Uterus (tissue), 4 donors: Measurements from ENCODE around the gene C11orf24. TPM values are rescaled to one million over a fixed set of nuclear protein-coding genes. Genes with fewer than 3 reads are reported as not detected.

Source experiments
- DNase-seq, 2 donors: peaks; one replicate each; pipeline ENCODE4 v3.0.0-alpha.2; 2019 to 2020
- H3K27ac ChIP-seq, 2 donors: fragments of 200-600 bp; sonication (generic); 1 replicate in 1 of 2; 2 replicates in 1 of 2; pipeline ENCODE4 v1.5.1; 2016 to 2018
- H3K27me3 ChIP-seq, 2 donors: fragments of 200-600 bp; sonication (generic); one replicate each; pipeline ENCODE4 v1.5.1; 2018 to 2019; ENCODE audit warnings: control low read depth in 1 of 2
- H3K36me3 ChIP-seq, 2 donors: fragments of 200-600 bp; sonication (generic); one replicate each; pipeline ENCODE4 v1.5.1; 2019; ENCODE audit warnings: control low read depth in 1 of 2
- H3K4me1 ChIP-seq, 2 donors: fragments of 200-600 bp; sonication (generic); one replicate each; pipeline ENCODE4 v1.5.1; 2018 to 2019; ENCODE audit warnings: control low read depth in 1 of 2
- H3K4me3 ChIP-seq, 2 donors: fragments of 200-600 bp; sonication (generic); 1 replicate in 1 of 2; 2 replicates in 1 of 2; pipeline ENCODE4 v1.5.1; 2018 to 2019; ENCODE audit warnings: mild to moderate bottlenecking in 1 of 2
- H3K9me3 ChIP-seq, 2 donors: fragments of 200-600 bp; sonication (generic); one replicate each; pipeline ENCODE4 v1.5.1; 2019; ENCODE audit warnings: control low read depth in 1 of 2
- POLR2A ChIP-seq, 2 donors: fragments of 450-650 bp; IDR thresholded peaks; one replicate each; pipeline ENCODE4 v1.6.1; 2016; ENCODE audit warnings: antibody characterized with exemption in 2 of 2, mild to moderate bottlenecking in 1 of 2, moderate library complexity in 1 of 2
- intact Hi-C: fragments of 100-400 bp; cut with DNase I; formaldehyde crosslinking; loops from one replicate; pipeline ENCODE4 v1.15.1; 2023; ENCODE audit warnings: low total_unique reads
- total RNA-seq, 4 donors: library from RNA; depleted of rRNA in 3 of 4; stranded (reverse); fragments of >200 nt in 3 of 4; gene quantifications; one replicate each; pipeline versions ENCODE4 v1.1.0 to v1.2.4, GENCODE V29; 2014 to 2023
- TF ChIP-seq, protein P1 (sequence below), 4 experiments: fragments of 200-600 bp in 2 of 4; fragments of 450-650 bp in 2 of 4; sonication (generic) in 2 of 4; IDR thresholded peaks; one replicate each; pipeline ENCODE4 v1.5.1; 2016 to 2019; ENCODE audit warnings: antibody characterized with exemption in 4 of 4, mild to moderate bottlenecking in 2 of 4, moderate library complexity in 1 of 4
- donor health status: DM: yes; HTN: yes; CAD: no.

The C11orf24 gene
- total RNA-seq, 4 donors from 2014 or later: 23.2 to 136 (median 33.4) TPM

DNA sequence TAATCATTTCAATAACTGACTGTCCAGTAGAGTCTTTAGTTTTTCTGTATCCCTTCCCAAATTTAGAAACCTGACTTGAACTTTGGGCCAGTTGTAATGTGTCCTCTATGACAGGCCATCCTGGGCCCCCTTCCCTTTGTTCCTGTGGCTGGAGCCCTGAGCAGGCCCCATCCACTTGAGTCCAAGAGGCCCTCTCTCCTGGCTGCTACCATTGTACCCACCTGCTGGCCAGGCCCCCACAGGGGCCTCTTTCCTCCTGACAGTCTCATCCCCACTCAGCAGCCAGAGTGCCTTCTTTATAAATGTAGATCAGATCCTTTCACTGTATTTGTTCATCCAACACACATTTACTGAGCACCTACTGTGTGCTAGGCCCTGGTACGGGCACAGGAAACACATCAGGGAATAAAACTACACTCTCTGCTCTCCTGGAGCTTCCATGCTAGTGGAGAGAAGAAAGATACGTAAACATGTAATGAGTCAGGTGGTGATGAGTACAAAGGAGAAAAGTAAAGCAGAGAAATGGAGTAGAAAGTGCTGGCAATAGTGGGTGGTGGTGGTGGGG lies 37.9 kb upstream of the C11orf24 start:
- no peak for TF ChIP-seq POLR2A (IDR thresholded peaks at IDR 0.05)
- TF ChIP-seq, protein P1, sequence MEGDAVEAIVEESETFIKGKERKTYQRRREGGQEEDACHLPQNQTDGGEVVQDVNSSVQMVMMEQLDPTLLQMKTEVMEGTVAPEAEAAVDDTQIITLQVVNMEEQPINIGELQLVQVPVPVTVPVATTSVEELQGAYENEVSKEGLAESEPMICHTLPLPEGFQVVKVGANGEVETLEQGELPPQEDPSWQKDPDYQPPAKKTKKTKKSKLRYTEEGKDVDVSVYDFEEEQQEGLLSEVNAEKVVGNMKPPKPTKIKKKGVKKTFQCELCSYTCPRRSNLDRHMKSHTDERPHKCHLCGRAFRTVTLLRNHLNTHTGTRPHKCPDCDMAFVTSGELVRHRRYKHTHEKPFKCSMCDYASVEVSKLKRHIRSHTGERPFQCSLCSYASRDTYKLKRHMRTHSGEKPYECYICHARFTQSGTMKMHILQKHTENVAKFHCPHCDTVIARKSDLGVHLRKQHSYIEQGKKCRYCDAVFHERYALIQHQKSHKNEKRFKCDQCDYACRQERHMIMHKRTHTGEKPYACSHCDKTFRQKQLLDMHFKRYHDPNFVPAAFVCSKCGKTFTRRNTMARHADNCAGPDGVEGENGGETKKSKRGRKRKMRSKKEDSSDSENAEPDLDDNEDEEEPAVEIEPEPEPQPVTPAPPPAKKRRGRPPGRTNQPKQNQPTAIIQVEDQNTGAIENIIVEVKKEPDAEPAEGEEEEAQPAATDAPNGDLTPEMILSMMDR (IDR thresholded peaks at IDR 0.05): no peak
- no peak for DNase-seq
- Histone ChIP-seq H3K27me3 (no peaks in the 10 kb centered on the region), H3K4me1 (peaks cover 0 to 4% of the 10 kb centered on the region in 2 donors), H3K4me3 (no peak overlapping the region), H3K27ac (no peak overlapping the region), H3K36me3 (no peaks in the 10 kb centered on the region), H3K9me3 (no peaks in the 10 kb centered on the region)
- intact Hi-C loops: loop anchor here (10.0 kb wide), 1 partner anchor 75 kb away; no protein-coding TSS in a partner anchor

DNA sequence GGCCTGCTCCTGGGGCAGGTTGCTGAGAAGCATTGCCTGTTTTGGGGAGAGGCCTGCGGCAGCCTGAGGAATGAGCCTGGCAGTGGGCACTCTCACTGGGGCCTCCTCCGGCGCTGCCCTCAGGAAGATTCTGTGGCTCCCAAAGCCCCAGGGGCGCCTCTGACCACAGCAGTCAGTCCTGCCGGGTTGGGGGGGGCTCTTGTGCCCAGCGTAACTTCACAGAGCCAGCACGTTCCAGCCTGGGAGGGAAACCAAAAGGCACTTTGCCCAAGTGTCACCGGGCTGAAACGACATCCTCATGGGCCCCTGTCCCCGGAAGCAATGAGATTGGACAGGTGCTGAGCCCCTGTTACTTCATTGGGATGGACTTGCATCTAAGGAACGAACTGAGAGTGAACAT lies 36.3 kb upstream of the C11orf24 start:
- no peak overlapping the region for H3K27ac ChIP-seq
- intact Hi-C loops: no loop called here
- no peaks in the 10 kb centered on the region for H3K4me1 ChIP-seq
- no peak for TF ChIP-seq POLR2A (IDR thresholded peaks at IDR 0.05)
- TF ChIP-seq, protein P1 (IDR thresholded peaks at IDR 0.05): no peak
- no peaks in the 10 kb centered on the region for H3K9me3 ChIP-seq
- H3K36me3 ChIP-seq: no peaks in the 10 kb centered on the region
- H3K27me3 ChIP-seq: no peaks in the 10 kb centered on the region
- H3K4me3 ChIP-seq: no peak overlapping the region
- DNase-seq: no peak

DNA sequence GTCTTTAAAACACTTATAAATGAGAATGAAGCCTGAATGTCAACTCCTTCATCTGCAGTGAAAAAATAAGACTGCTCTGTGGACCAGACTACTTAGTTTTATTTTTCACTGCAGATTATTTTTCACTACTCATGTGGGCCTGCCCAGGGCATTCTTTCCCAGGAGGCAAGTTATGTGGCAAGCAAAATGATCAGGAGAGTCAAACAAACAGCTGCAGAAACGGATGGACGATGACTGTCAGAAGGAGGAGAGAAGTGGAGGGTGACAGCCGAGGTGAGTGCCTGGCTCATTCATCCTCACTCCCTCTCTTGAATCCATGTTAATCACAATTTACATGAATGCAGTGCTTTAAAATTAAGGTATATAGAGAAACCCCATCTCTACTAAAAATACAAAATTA lies 34.9 kb upstream of the C11orf24 start:
- Histone ChIP-seq H3K4me1 (no peaks in the 10 kb centered on the region), H3K27me3 (no peaks in the 10 kb centered on the region)
- DNase-seq: no peak

DNA sequence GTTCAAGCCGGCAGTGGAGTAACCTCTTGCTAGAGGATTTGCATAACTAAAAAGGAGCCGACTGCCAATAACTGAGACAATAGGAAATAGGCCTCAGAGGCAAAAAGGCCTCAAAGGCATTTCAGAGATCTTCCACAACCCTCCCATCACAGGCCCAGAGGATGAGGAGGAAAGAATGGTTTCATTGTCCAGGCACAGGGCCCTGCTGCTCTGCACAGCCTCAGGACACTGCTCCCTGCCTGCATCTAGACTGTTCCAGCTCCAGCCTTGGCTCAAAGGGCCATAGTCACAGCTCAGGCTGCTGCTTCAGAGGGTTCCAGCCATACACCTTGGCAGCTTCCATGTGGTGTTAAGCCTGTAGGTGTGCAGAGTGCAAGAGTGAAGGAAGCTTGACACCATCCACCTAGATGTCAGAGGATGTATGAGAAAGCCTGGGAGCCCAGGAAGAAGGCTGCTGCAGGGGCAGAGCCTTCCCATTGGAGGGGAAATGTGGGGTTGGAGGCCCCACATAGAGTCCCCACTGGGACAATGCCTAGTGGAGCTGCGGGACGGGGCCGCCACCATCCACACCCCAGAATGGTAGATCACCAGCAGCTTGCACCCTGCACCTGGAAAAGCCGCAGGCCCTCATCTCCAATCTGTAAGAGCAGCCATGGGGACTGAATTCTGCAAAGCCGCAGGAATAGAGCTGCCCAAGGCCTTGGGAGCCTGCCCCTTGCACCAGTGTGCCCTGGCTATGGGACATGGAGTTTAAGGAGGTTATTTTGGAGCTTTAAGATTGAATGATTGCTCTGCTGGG lies 32.4 kb upstream of the C11orf24 start:
- Histone ChIP-seq H3K9me3 (no peaks in the 10 kb centered on the region), H3K27me3 (no peaks in the 10 kb centered on the region), H3K27ac (no peak overlapping the region), H3K4me1 (no peaks in the 10 kb centered on the region), H3K36me3 (no peaks in the 10 kb centered on the region), H3K4me3 (no peak overlapping the region)
- intact Hi-C loops: no loop called here
- TF ChIP-seq, protein P1 (IDR thresholded peaks at IDR 0.05): no peak
- no peak for TF ChIP-seq POLR2A (IDR thresholded peaks at IDR 0.05)
- no peak for DNase-seq

More for the DNA sequence above, 34.9 kb upstream of the C11orf24 start:
- intact Hi-C loops: no loop called here
- Histone ChIP-seq H3K4me3 (no peak overlapping the region), H3K9me3 (no peaks in the 10 kb centered on the region), H3K36me3 (no peaks in the 10 kb centered on the region), H3K27ac (no peak overlapping the region)
- no peak for TF ChIP-seq POLR2A (IDR thresholded peaks at IDR 0.05)

DNA sequence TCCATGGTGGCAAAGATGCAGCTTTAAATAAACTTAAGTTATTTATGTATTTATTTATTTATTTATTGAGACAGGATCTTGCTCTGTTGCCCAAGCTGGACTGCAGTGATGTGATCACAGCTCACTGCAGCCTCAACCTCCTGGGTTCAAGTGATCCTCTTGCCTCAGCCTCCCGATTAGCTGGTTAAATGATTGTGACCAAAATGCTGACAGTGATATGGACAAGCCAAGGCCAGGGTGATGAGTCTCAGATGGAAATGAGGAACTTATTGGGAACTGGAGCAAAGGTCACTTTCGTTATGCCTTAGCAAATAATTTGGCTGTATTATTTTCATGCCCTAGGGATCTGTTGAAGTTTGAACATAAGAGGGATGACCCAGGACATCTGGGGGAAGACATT lies 31.3 kb upstream of the C11orf24 start:
- H3K36me3 ChIP-seq: no peaks in the 10 kb centered on the region
- no peak overlapping the region for H3K4me3 ChIP-seq
- H3K27ac ChIP-seq: no peak overlapping the region
- no peak for TF ChIP-seq POLR2A (IDR thresholded peaks at IDR 0.05)
- TF ChIP-seq, protein P1 (IDR thresholded peaks at IDR 0.05): no peak
- DNase-seq: no peak
- intact Hi-C loops: no loop called here
- no peaks in the 10 kb centered on the region for H3K9me3 ChIP-seq
- no peaks in the 10 kb centered on the region for H3K4me1 ChIP-seq
- H3K27me3 ChIP-seq: no peaks in the 10 kb centered on the region
